Right lobe of liver (tissue), 6 donors: ENCODE data around the gene MSRB1. TPM values are rescaled to one million over a fixed set of nuclear protein-coding genes. Genes with fewer than 3 reads are reported as not detected.

Experiments used
- ATAC-seq, 4 donors: fragments of 200-7000 bp; cut with Tn5 transposase; one replicate each; pipeline ENCODE4 v1.9.1; 2020; ENCODE audit warnings: mild to moderate bottlenecking in 4 of 4, moderate library complexity in 4 of 4
- DNase-seq, 3 donors: peaks; one replicate each; pipeline ENCODE4 v3.0.0-alpha.2; 2020
- H3K27ac ChIP-seq, 3 donors: fragments of 200-600 bp; one replicate each; pipeline ENCODE4 v1.8.0; 2022
- H3K27me3 ChIP-seq, 2 donors: fragments of 200-600 bp; one replicate each; pipeline ENCODE4 v1.8.0; 2022
- H3K36me3 ChIP-seq, 4 donors: fragments of 200-600 bp; sonication (generic) in 1 of 4; one replicate each; pipeline versions ENCODE4 v1.5.1 to v1.8.0; 2017 to 2022; ENCODE audit warnings: control low read depth in 1 of 4
- H3K4me1 ChIP-seq, 4 donors: fragments of 200-600 bp; sonication (generic) in 1 of 4; one replicate each; pipeline versions ENCODE4 v1.5.1 to v1.8.0; 2017 to 2022; ENCODE audit warnings: control low read depth in 1 of 4
- H3K4me3 ChIP-seq, 3 donors: fragments of 200-600 bp; one replicate each; pipeline ENCODE4 v1.8.0; 2022
- H3K9me3 ChIP-seq, 4 donors: fragments of 200-600 bp; sonication (generic) in 1 of 4; one replicate each; pipeline versions ENCODE4 v1.5.1 to v1.8.0; 2017 to 2022; ENCODE audit warnings: control low read depth in 1 of 4
- POLR2A ChIP-seq: fragments of 450-650 bp; IDR thresholded peaks from one replicate; pipeline ENCODE4 v1.6.1; 2017; ENCODE audit warnings: antibody characterized with exemption, mild to moderate bottlenecking
- WGBS: methylation state at CpG from one replicate; pipeline ENCODE4 v1.1.6; 2018; ENCODE audit warnings: low coverage, low lambda C conversion rate; ENCODE audit not compliant: insufficient coverage; ENCODE audit errors: missing lambda C conversion rate; 5-methylcytosine and 5-hydroxymethylcytosine counted together
- intact Hi-C, 2 donors: fragments of 100-400 bp; cut with DNase I; formaldehyde crosslinking; loops; one replicate each; pipeline versions ENCODE4 v1.11.2 to v1.14.1; 2022
- total RNA-seq, 6 experiments: library from RNA; depleted of rRNA in 2 of 6; stranded (reverse); fragments of >200 nt in 2 of 6; fragmentation: NEBNext Ultra II Directional in 3 of 6; extraction: Animal tissue kit (Norgen Biotek cat#: 25700) in 3 of 6; gene quantifications; one replicate each; pipeline versions ENCODE4 v1.1.0 to v1.2.4, GENCODE V29; 2016 to 2023
- TF ChIP-seq, protein P1 (sequence below), 4 donors: fragments of 200-600 bp in 3 of 4; fragments of 450-650 bp in 1 of 4; IDR thresholded peaks; one replicate each; pipeline versions ENCODE4 v1.5.1 to v1.8.0; 2016 to 2022; ENCODE audit warnings: antibody characterized with exemption in 4 of 4, mild to moderate bottlenecking in 2 of 4
- donor health status: DM: no; HTN: yes; CAD: no.
- donor health status: DM: no; HTN: no; CAD: no.
- donor health status: DM: no; HTN: no; CAD: no.
- donor health status: DM: no; HTN: yes; CAD: no.
- donor health status: DM: no; HTN: yes; CAD: no.

Gene MSRB1
- total RNA-seq, 6 experiments from 2014 or later: 63.4 to 121 (median 98.5) TPM

DNA sequence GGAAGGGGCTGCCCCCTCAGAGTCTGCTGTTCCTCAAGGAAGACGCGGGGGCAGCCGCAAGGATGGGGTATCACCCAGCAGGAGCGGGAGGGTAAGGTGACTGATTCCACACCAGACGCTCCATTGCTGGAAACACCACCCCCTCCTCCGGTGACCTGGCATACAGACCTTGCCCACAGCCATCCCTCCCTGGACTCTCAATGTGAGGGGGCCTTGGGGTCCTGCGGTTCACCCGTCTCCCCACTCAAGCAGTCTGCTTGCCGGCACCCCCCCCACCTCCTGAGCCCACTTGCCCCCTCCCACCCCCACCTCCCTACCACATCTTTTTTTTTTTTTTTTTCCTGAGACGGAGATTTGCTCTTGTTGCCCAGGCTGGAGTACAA is 12.7 kb downstream of the MSRB1 start:
- no peaks in the 10 kb centered on the region for H3K9me3 ChIP-seq
- DNase-seq (no peak), ATAC-seq (no peak)
- H3K27me3 ChIP-seq: no peaks in the 10 kb centered on the region
- intact Hi-C loops: loop anchor here (5.0 kb wide), 2 partner anchors 68 to 73 kb away; no protein-coding TSS in a partner anchor
- H3K36me3 ChIP-seq: no peaks in the 10 kb centered on the region
- TF ChIP-seq POLR2A: no peak
- TF ChIP-seq, protein P1, sequence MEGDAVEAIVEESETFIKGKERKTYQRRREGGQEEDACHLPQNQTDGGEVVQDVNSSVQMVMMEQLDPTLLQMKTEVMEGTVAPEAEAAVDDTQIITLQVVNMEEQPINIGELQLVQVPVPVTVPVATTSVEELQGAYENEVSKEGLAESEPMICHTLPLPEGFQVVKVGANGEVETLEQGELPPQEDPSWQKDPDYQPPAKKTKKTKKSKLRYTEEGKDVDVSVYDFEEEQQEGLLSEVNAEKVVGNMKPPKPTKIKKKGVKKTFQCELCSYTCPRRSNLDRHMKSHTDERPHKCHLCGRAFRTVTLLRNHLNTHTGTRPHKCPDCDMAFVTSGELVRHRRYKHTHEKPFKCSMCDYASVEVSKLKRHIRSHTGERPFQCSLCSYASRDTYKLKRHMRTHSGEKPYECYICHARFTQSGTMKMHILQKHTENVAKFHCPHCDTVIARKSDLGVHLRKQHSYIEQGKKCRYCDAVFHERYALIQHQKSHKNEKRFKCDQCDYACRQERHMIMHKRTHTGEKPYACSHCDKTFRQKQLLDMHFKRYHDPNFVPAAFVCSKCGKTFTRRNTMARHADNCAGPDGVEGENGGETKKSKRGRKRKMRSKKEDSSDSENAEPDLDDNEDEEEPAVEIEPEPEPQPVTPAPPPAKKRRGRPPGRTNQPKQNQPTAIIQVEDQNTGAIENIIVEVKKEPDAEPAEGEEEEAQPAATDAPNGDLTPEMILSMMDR (IDR thresholded peaks at IDR 0.05): no peak
- peaks cover 0 to 22% (median 0%) of the 10 kb centered on the region in 4 donors for H3K4me1 ChIP-seq
- WGBS: 42% methylated on average over 1 of the region's 10 CpGs
- no peak overlapping the region for H3K27ac ChIP-seq
- H3K4me3 ChIP-seq: no peak overlapping the region

DNA sequence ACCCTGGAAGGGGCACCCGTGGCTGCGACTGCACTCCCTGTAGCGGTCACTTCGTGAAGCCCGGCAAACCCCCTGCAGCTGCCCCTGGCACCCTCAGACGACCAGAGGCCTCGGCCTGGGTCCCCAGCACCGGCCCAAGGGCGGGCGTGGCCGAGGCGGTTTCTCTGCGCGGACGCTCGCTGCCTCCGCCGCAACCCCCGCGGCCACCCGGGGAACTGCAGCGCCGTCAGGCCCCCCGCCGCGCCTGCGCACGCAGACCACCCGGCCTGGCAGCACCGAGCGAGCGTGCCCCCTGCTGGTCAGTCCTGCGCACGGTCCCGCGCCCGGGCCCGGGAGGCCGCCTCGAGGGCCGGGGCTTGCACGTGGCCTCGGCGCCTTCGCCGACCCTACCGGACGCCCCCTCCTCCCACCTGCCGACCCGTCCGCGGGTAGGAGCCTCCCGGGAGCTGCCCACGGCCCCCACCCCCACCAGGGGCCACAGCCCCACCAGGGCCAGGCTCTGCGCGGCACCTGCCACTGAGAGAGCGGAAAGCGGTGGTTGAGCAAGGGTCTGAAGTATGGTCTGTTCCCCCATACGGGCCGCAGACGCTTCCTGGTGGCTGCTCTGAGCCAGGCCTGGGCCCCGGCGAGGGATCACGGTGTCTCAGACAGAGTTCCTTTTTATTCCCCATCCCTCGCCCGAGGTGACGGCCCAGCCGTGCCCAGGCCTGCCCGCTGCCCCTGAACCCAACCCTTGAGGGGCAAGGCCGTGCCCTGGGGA is 13.2 kb downstream of the MSRB1 start:
- no CpG with 5 or more reads among the region's 70 CpGs for WGBS
- H3K36me3 ChIP-seq: no peaks in the 10 kb centered on the region
- DNase-seq (peak; percentile 91 to 92 (median 91)), ATAC-seq (peak; percentile 87 to 95 (median 91))
- peaks cover 0 to 22% (median 0%) of the 10 kb centered on the region in 4 donors for H3K4me1 ChIP-seq
- peak overlapping the region; percentile 22 to 70 (median 33) for H3K27ac ChIP-seq
- H3K9me3 ChIP-seq: no peaks in the 10 kb centered on the region
- intact Hi-C loops: loop anchor here (5.0 kb wide), 2 partner anchors 67 to 72 kb away; no protein-coding TSS in a partner anchor
- peak; percentile 15 for TF ChIP-seq POLR2A
- TF ChIP-seq, protein P1 (IDR thresholded peaks at IDR 0.05): peak; percentile 98 to 100 (median 99)
- peak overlapping the region; percentile 55 to 57 (median 56) for H3K4me3 ChIP-seq
- no peaks in the 10 kb centered on the region for H3K27me3 ChIP-seq

DNA sequence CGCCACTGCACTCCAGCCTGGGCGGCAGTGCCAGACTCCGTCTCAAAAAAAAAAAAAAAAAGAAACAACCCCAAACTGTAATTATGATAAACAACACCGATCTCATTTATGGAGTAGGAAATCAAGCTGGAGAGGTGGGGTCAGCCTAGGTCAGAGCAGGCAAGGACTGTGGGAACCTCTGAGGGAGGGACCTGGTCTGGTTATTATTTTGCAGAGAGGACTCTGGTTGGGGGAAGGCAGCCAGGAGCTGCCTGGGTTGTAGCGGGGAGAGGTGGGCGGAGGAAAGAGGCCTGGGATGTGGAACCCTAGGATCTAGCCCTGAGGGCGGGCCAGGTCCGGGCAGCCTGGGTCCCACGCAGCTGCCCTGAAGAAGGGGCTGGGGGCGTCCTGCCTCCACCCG is 13.9 kb downstream of the MSRB1 start:
- intact Hi-C loops: no loop called here
- H3K4me3 ChIP-seq: peak overlapping the region; percentile 55 to 57 (median 56)
- ATAC-seq (peak; percentile 30 to 67 (median 46)), DNase-seq (peak in 1 of 3 donors; percentile 63)
- H3K27me3 ChIP-seq: no peaks in the 10 kb centered on the region
- H3K36me3 ChIP-seq: no peaks in the 10 kb centered on the region
- H3K27ac ChIP-seq: peak overlapping the region; percentile 22 to 70 (median 33)
- H3K9me3 ChIP-seq: no peaks in the 10 kb centered on the region
- TF ChIP-seq, protein P1 (IDR thresholded peaks at IDR 0.05): no peak
- TF ChIP-seq POLR2A: no peak
- 8% methylated on average over 3 of the region's 11 CpGs for WGBS
- H3K4me1 ChIP-seq: peaks cover 0 to 22% (median 0%) of the 10 kb centered on the region in 4 donors

DNA sequence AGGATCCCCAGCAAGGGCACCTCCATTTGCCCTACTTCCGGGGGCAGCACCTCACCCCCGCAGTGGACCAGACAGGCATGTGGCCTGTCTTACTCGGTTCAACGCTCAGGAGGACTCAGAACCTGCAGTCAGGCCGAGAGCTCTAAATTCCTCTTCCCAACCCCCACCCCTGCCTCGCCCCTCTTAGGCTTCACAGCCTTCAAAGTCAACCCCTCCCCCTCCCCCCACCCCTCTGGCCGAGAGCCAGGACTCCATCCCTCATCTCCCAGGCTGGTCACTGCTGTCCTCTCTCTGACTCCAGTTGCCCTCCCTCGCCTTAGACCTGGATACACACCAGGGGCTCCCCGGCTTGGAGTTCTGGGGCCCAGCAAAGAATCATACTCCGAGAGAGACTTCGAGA is 16.7 kb downstream of the MSRB1 start:
- no peaks in the 10 kb centered on the region for H3K27me3 ChIP-seq
- no peak overlapping the region for H3K27ac ChIP-seq
- WGBS: 72% methylated on average over 4 of the region's 11 CpGs
- H3K36me3 ChIP-seq: no peaks in the 10 kb centered on the region
- ATAC-seq (no peak), DNase-seq (no peak)
- peaks cover 0 to 8% (median 0%) of the 10 kb centered on the region in 4 donors for H3K4me1 ChIP-seq
- no peaks in the 10 kb centered on the region for H3K9me3 ChIP-seq
- TF ChIP-seq, protein P1 (IDR thresholded peaks at IDR 0.05): no peak
- no peak for TF ChIP-seq POLR2A
- intact Hi-C loops: no loop called here
- H3K4me3 ChIP-seq: no peak overlapping the region
